ENCODE results near the gene CENPN. TPM values are rescaled to one million over a fixed set of nuclear protein-coding genes. Genes with fewer than 3 reads are reported as not detected.
A peak's percentile ranks its signal among the peaks of the same experiment; 100 is the strongest.

CENPN gene
- total and polyA plus RNA-seq, 2 of the 13 experiments (the other 11 are each of a cell fraction or from before 2014, with no cell fraction given), result 29.7 to 129 TPM

DNA sequence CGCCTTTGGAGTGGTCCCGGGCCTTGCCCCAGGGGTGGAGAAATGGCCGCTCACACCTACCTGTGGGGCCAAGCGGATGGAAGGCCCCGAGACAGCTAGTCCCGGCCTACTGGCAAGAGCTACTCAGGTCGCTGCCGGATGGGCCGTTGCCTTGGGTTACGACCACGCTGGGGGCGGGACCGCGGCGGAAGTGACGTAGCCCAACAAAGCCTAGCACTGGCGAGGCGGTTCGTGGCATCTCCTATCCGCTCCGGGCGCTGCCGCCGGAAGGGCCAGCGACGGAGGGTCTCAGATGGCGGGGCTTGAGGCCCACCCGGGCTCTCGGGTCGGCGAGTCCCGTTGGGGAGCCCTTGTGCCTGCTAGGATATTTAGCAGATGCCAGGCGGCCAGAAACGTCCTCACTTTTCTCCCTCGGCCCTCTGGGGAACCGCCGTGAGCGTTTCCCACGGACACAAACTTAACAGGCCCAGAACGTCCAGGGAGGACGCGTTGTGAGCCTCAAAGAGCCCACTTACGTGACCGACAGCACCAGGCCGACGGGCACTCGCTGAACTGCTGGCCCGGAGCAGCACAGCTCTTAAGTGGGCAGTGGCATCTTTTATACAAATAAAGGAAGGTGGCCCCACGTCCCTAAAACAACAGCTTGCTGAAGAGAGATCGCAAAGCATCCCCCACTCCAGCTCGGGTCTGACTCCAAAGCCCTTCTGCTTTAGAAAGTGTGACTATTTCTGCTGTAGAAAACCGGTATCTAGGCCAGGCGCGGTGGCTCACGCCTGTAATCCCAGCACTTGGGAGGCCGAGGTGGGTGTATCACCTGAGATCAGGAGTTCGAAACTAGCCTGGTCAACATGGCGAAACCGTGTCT is 70.3 kb downstream of the CENPN start, which contains the start of gene C16orf46 (continued):
- TF ChIP-seq, protein P1, sequence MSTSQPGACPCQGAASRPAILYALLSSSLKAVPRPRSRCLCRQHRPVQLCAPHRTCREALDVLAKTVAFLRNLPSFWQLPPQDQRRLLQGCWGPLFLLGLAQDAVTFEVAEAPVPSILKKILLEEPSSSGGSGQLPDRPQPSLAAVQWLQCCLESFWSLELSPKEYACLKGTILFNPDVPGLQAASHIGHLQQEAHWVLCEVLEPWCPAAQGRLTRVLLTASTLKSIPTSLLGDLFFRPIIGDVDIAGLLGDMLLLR (CRISPR knock-in tag; IDR thresholded peaks at IDR 0.05), result peak; percentile 94; the same call in 1 of the 2 replicates
- no peak for TF ChIP-seq DNMT3B (CRISPR knock-in tag; conservative IDR thresholded peaks at IDR 0.05)
- TF ChIP-seq RFX1 (IDR thresholded peaks at IDR 0.05), result peak; percentile 99
- peak; percentile 71 for TF ChIP-seq POGK (CRISPR knock-in tag; conservative IDR thresholded peaks at IDR 0.05)
- peak; percentile 19 for TF ChIP-seq ZNF605 (CRISPR knock-in tag; IDR thresholded peaks at IDR 0.05)
- TF ChIP-seq ZNF329 (CRISPR knock-in tag; IDR thresholded peaks at IDR 0.05; ENCODE audit: low read depth), result no peak
- no peak for TF ChIP-seq CCAR2 (optimal IDR thresholded peaks at IDR 0.05; ENCODE audit: low read depth, low read length)
- TF ChIP-seq GMEB2 (CRISPR knock-in tag; IDR thresholded peaks at IDR 0.05; ENCODE audit: low read depth), result 0 out of 2 replicates have a peak, but pooled peaks have one; percentile 39
- no peak; the same call in 1 of the 2 replicates for TF ChIP-seq ZNF790 (CRISPR knock-in tag; IDR thresholded peaks at IDR 0.05; ENCODE audit: borderline replicate concordance)
- TF ChIP-seq NFE2L1 (CRISPR knock-in tag; IDR thresholded peaks at IDR 0.05; ENCODE audit: borderline replicate concordance), result no peak
- no peak for TF ChIP-seq ARNT (IDR thresholded peaks at IDR 0.05)
- TF ChIP-seq ZNF614 (CRISPR knock-in tag; IDR thresholded peaks at IDR 0.05; ENCODE audit: borderline replicate concordance), result 0 out of 2 replicates have a peak, but pooled peaks have one; percentile 62
- TF ChIP-seq AHR (CRISPR knock-in tag; IDR thresholded peaks at IDR 0.05), result no peak
- TF ChIP-seq TSC22D2 (CRISPR knock-in tag; IDR thresholded peaks at IDR 0.05; ENCODE audit: borderline replicate concordance), result no peak
- peak; percentile 87 for TF ChIP-seq SALL1 (CRISPR knock-in tag; IDR thresholded peaks at IDR 0.05)
- TF ChIP-seq NFYB (CRISPR knock-in tag; IDR thresholded peaks at IDR 0.05), result peak; percentile 67
- no peak for TF ChIP-seq ZNF646 (CRISPR knock-in tag; IDR thresholded peaks at IDR 0.05)
- TF ChIP-seq AKAP8 (CRISPR knock-in tag; IDR thresholded peaks at IDR 0.05), result peak; percentile 92; the same call in 1 of the 2 replicates
- TF ChIP-seq ZNF484 (CRISPR knock-in tag; IDR thresholded peaks at IDR 0.05; ENCODE audit: borderline replicate concordance, low read depth), result no peak

Measured in HepG2 (cell line).